ENCODE measurements around the gene ZNF628.

GRCh38 chr19:55491546-55492360, 15.3 kb downstream of the ZNF628 start:
- TF ChIP-seq CTCF (IDR thresholded peaks at IDR 0.05 in 8 of 11, conservative IDR thresholded peaks at IDR 0.05 in 3 of 11), result no peak
- no peak for TF ChIP-seq POLR2A (IDR thresholded peaks at IDR 0.05)
- TF ChIP-seq POLR2AphosphoS5 (IDR thresholded peaks at IDR 0.05), result no peak

All from spleen (tissue), 7 donors.